HTERT RPE-1 (cell line): ENCODE results near the gene BARHL2.

Source experiments
- in situ Hi-C: fragments of 300-500 bp; cut with MboI; formaldehyde crosslinking; loops from 4 replicates; pipeline ENCODE4 v1.14.3; 2020; ENCODE audit warnings: low sequenced_read_pairs

BARHL2 gene

DNA sequence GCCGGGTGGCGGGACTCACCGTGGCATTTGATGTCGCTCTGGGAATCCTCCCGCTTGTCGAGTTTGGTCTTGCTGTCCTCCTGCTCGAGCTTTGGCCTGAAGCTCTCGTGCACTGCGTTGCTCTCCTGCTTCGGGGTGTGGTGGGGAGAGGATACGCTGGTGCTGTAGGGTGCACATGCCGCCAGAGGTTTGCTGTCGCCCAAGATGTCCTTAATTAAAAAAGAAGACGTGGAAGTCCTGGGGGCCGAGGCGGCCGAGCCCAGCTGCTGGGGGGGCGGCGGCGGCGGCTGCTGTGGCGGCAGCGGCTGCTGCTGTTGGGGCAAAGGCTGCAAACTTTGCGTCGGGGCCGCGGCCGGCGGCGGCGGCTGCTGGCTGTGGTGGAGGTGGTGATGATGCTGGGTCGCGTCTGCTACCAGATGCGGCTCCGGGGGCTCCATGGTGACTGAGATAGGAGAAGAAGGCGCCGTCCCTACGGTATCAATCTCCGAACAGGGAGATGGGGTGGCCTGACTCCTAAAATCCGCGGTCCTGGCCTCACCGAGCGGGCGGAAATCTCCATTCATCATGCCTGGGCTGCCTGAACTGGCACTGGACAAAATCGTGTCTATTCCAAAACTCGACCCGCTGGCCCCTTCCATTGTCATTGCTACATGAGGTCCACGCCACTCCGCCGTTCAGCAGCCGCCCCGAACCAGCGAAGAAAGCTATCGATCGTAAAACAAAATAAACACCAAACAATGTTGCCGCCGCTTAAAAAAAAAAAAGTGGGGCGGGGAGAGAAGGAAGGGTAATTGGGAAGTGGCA lies at the start of gene BARHL2:
Gene BARHL2, minus strand, starts transcription at position 751 of the 804 bp plus-strand sequence. Its CDS starts 107 bp downstream, at position 644.
- in situ Hi-C loops = no loop called here

DNA sequence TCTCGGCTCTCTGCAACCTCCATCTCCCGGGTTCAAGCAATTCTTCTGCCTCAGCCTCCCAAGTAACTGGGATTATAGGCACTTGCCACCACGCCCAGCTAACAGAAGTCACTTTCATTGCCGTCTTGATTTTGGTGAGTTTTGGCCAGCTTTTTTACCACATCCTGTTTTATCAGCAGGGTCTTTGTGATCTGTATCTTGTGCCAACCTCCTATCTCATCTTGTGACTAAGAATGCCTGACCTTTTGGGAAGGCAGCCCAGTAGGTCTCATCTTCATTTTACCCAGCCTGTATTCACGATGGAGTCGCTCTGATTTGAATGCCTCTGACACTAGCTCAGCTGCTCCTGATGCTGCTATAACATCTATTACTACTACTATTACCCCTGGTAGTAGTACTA lies 46.8 kb upstream of the BARHL2 start:
- in situ Hi-C loops = no loop called here

DNA sequence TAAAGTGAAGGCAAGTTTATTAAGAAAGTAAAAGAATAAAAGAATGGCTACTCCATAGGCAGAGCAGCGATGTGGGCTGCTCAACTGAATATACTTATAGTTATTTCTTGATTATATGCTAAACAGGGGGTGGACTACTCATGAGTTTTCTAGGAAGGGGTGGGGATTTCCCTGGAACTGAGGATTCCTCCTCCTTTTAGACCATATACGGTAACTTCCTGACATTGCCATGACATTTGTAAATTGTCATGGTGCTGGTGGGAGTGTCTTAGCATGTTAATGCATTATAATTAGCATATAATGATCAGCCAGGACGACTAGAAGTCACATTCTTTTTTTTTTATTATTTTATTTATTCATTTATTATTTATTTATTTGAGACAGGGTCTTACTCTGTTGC lies 46.4 kb upstream of the BARHL2 start:
- in situ Hi-C loops = no loop called here

DNA sequence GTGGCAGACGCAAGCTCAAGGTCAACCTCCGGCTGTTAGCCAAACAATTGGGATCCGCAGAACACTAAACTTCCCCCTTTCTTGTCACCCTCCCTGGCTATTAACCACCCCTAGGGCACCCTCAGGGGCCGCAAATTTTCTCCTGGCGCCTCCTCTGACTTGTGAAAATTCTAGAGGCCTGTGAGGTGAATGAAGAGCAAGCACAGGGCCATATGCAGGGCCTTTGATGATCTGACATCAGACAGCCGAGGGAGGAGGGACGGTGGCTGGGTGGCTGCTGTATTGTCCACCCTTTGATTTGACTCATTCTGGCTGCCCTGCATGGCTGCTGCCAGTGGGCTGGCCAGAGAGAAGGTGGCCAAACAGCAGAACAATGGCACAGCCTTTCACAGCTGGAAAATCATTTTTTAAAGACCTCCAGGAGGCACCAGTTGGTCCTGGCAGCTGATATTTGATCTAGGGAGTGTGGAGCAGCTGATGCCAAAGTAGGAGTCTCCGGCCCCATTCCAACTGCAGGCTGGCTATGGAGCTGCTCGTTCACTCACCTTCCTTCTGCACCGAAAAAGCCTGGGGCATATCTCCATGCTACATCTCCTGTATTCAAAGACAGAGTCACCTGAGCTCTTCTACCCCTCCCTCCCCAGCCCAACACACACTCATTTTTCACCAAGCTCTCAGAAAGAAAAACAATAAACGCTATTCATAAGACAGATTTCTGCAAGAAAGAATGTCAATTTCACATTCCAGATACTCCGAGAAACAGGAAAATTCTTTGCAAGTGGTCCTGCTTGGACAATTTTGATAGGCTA lies 44.9 kb upstream of the BARHL2 start:
- in situ Hi-C loops = no loop called here

DNA sequence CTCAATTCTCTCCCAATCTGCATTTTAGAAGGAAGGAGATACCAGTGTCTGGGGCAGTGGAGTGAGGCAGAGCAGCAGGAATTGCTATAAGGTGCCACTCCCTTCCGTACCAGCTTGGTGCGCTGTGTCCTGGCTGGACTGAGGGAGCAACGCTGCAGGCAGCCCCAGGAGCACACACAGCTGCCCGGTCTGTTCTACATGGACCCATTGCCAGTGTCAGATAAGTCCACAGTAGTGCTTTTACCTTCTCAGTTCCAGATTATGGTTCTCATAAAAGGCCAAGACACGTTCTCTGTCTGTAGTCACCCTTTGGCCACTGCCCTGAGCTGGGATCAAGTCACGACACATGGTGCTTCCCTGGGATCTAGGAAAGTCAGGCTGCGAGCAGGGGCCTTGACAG lies 44.1 kb upstream of the BARHL2 start:
- in situ Hi-C loops = no loop called here

GRCh38 chr1:90753556-90753955 lies 36.5 kb upstream of the BARHL2 start:
- in situ Hi-C loops = no loop called here

GRCh38 chr1:90748668-90749067 lies 31.6 kb upstream of the BARHL2 start:
- in situ Hi-C loops = no loop called here

GRCh38 chr1:90746857-90747256 lies 29.8 kb upstream of the BARHL2 start:
- in situ Hi-C loops = no loop called here

- in situ Hi-C loops = no loop called here
Measured at GRCh38 chr1:90745972-90746371, 28.9 kb upstream of the BARHL2 start.

- in situ Hi-C loops = no loop called here
Measured at GRCh38 chr1:90732136-90732535, 15.0 kb upstream of the BARHL2 start.

DNA sequence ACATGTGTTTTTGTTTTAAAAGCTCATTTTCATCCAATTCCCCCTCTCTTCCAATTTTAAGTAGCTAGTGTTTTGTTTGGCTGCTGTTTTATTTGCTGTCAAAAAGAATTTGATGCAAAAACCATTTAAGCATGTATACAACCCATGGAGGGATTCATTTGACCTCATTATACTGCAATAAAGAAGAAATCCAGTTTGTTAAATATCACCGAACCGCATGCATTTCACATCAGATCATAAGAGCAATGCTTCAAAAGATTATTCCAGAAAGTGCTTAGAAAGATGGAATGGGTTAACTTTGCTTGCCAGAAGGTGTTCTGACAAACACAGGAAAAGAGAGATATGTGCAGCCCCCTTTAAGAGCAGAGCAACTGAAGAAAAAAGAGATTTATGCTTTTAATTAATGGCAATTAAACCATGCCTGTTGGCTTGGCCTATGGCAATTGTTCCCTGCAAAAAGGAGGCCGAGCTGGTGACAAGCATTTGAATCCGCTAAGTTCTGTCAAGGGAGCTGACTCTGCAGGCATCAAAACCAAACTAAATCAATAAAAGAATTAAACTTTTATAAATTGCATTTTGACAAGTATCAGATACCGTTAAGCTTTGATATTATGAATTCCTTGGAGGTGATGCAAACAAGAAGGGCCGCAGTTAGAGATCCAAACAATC lies 14.4 kb upstream of the BARHL2 start:
- in situ Hi-C loops = no loop called here

DNA sequence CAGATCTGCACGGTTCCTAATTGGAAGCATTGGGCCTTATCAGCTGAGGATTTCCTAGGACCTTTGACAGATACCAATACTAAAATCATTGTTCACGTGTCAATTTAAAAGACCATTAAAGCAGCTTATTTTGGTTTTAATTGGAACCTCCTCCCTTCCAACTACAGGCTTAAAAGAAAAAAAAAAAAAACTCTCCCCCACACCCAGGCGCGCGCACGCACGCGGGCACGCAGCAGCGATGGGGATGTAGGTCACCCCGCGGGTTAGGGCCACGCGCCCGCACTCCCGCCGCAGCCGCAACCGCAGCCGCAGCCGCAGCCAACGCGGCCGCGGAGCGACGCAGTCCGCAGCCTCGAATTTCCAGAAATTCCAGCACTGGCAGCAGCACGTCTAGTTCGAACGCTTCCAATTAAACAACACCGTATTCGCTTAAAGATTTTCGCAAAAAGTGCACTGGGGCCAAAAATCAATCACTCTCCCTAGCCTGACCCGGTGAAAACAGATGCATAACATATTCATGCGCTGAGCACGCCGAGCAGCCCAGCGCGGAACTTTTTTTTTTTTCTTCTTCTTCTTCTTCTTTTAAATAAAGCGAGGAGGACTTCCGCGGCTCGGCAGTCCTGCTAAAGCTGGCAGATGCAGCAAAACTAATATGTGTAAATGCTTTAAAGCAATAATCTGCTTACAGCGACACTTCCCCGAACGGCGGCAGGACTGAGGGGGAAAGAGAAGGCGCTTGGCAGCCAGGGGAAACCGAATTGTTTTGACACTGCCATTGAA lies 13.3 kb upstream of the BARHL2 start:
- in situ Hi-C loops = no loop called here

GRCh38 chr1:90729504-90730242 lies 12.6 kb upstream of the BARHL2 start:
- in situ Hi-C loops = no loop called here

GRCh38 chr1:90728502-90729287 lies 11.6 kb upstream of the BARHL2 start:
- in situ Hi-C loops = no loop called here

DNA sequence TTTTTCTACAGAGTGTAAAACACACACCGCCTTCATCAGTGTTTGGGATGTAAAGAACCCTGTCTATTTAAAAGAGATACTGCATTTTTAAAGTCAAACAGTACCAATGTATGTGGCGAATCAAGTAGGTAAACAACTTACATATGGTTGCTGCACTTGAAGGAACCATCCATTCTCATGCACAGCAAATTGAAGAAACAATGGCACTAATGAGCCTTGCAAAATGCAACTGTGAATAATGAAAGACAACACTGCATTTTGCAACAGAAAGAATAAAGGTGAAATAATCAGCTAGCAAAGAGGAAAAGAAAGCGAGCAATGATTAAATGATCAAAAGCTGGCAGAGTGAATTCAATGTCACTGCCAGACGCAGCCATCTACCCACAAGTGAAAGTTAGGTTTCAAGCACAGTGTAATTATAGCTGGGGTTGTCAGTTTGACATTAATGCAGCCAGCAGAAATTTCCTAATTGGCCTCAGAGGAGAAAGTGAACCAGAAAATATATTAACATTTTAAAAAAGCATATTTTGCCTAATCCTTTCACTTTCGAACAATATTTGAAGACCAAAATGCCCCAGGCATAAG lies 10.9 kb upstream of the BARHL2 start:
- in situ Hi-C loops = no loop called here

GRCh38 chr1:90726986-90727480 lies 9.9 kb upstream of the BARHL2 start:
- in situ Hi-C loops = no loop called here

GRCh38 chr1:90726425-90726985 lies 9.4 kb upstream of the BARHL2 start:
- in situ Hi-C loops = no loop called here

DNA sequence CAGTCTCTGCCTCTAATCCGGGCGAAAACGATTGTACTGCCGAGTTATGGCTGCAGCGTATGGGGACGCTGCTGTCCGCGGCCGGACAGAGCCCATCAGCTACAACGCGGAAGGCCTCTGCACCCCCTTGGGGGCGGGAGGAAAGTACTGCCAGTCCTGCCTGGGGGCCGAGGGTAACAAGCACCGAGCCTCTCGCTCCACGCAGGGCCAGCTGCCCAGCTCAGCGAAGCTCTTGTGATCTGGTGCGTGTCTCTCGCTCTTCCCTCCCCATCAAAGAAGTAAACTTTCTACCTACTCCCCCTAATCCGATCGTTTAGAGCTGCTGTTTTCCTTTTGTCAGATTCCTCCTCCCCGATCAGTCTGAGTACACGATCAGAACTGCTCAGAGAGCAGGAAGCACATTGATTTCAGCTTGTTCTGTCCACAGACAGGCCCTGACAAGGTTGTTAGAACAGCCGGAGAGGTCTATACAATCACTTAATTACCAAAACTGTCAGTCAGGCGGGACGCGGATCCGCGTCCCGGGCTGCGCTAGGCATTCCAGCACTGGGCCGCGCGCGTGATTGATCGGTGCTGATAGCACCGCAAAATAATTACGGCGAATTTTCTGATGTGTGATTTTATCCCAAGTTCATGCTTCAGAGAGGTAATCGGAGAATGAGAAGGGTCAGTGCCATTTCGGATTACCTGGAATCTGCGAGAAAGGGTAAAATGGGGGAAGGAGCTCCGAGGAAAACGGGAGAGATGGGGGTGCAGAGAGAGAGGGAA lies 8.7 kb upstream of the BARHL2 start:
- in situ Hi-C loops = no loop called here
